ENCODE measurements around the gene CD59. TPM values are rescaled to one million over a fixed set of nuclear protein-coding genes. Genes with fewer than 3 reads are reported as not detected.
"Not testable (repeated sequence)": the region's sequence is repeated elsewhere in the genome, so short reads cannot be mapped to it uniquely, and the experiment has no call there.

The CD59 gene
- polyA plus RNA-seq, 1 experiment = 1,182 TPM

DNA sequence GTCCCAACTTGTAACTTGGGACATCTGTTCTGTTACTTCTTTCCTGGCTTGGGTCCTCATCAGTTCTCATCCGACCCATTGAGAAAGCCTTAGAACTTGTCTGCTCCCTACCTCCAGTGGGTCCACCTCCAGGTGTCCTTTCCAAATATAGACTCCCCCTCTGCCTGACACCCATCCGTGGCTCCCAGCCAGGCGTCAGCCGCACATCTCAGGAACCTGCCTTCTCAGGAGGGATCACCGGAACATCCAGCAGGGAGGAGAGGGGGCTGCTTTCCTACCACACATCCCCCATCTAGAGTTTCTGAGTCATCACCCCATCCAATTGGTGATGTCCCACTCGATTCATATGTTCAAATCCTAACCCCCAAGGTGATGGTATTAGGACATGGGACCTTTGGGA lies 72.1 kb downstream of the CD59 start:
- no peak overlapping the region for H3K4me3 ChIP-seq (ENCODE audit: low read depth, low read length)
- no peaks in the 10 kb centered on the region for H3K27me3 ChIP-seq (ENCODE audit: control insufficient read depth, insufficient read depth, low read length)
- POLR2A ChIA-PET = no interaction called here
- H3K27ac ChIP-seq (ENCODE audit: low read depth, low read length) = no peak overlapping the region
- DNase-seq (ENCODE audit: low read depth, low spot score) = no peak
- H3K9me3 ChIP-seq (ENCODE audit: control insufficient read depth, insufficient read depth, low read length) = no peaks in the 10 kb centered on the region; the same call in 1 of the 2 replicates
- TF ChIP-seq, protein P1, sequence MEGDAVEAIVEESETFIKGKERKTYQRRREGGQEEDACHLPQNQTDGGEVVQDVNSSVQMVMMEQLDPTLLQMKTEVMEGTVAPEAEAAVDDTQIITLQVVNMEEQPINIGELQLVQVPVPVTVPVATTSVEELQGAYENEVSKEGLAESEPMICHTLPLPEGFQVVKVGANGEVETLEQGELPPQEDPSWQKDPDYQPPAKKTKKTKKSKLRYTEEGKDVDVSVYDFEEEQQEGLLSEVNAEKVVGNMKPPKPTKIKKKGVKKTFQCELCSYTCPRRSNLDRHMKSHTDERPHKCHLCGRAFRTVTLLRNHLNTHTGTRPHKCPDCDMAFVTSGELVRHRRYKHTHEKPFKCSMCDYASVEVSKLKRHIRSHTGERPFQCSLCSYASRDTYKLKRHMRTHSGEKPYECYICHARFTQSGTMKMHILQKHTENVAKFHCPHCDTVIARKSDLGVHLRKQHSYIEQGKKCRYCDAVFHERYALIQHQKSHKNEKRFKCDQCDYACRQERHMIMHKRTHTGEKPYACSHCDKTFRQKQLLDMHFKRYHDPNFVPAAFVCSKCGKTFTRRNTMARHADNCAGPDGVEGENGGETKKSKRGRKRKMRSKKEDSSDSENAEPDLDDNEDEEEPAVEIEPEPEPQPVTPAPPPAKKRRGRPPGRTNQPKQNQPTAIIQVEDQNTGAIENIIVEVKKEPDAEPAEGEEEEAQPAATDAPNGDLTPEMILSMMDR (IDR thresholded peaks at IDR 0.05; ENCODE audit: low read depth, low read length) = no peak
- CTCF ChIA-PET = no interaction called here

DNA sequence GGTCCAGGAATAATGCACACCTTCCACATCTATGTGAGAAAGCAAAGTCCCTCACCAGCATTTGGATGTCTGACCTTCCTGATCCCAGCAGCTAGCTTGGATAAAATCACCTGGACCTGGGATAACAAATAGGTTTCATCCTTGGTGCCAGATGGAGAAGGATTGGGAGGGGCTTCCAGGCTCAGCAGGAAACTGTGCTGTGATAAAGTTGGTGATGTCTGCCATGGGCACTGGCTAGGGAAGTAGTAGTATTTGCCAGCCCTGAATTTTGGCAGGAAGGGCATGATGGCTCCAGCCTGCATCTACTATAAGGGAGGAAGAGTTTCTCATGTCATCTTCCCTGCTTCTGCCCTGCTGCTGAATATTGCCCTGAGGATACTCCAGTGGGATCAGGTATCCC lies 73.1 kb downstream of the CD59 start:
- Histone ChIP-seq H3K27ac (ENCODE audit: low read depth, low read length) (no peak overlapping the region), H3K9me3 (ENCODE audit: control insufficient read depth, insufficient read depth, low read length) (no peaks in the 10 kb centered on the region; the same call in 1 of the 2 replicates), H3K27me3 (ENCODE audit: control insufficient read depth, insufficient read depth, low read length) (no peaks in the 10 kb centered on the region), H3K4me3 (ENCODE audit: low read depth, low read length) (no peak overlapping the region)
- TF ChIP-seq, protein P1 (IDR thresholded peaks at IDR 0.05; ENCODE audit: low read depth, low read length) = no peak
- POLR2A ChIA-PET = no interaction called here
- DNase-seq (ENCODE audit: low read depth, low spot score) = no peak
- CTCF ChIA-PET = no interaction called here

DNA sequence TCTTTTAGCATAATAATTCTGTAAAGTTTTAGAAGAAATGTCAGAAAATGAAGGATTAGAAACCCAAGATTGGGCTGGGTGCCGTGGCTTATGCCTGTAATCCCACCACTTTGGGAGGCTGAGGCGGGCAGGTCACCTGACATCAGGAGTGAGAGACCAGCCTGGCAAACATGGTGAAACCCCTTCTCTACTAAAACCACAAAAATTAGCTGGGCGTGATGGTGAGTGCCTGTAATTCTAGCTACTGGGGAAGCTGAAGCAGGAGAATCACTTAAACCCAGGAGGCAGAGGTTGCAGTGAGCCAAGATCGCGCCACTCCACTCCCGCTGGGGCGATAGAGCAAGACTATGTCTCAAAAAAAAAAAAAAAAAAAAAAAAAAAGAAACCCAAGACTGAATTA lies 74.7 kb downstream of the CD59 start:
- H3K9me3 ChIP-seq (ENCODE audit: control insufficient read depth, insufficient read depth, low read length); DNase-seq (ENCODE audit: low read depth, low spot score); H3K27me3 ChIP-seq (ENCODE audit: control insufficient read depth, insufficient read depth, low read length); CTCF ChIA-PET; POLR2A ChIA-PET; H3K4me3 ChIP-seq (ENCODE audit: low read depth, low read length); H3K27ac ChIP-seq (ENCODE audit: low read depth, low read length): not testable (repeated sequence)

DNA sequence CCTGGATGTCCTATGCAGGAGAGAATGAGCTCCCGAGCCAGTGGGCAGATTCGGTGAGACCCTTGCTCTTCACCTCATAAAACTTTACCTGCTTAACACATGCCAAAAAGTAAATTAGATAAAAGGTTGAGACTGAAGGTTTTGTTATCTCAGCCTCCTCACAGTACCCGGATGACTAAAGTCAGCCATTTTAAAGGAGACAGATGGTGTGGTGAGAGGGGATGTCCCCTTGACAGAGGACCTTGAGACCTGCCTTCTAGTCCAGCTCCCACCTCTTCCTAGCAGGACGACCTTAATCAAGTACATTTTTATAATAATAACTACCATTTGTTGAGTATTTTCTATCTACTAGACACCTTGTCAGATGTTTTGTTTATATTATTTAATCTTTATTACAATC lies 75.3 kb downstream of the CD59 start:
- DNase-seq (ENCODE audit: low read depth, low spot score) = no peak
- TF ChIP-seq, protein P1 (IDR thresholded peaks at IDR 0.05; ENCODE audit: low read depth, low read length) = no peak
- Histone ChIP-seq H3K27ac (ENCODE audit: low read depth, low read length) (no peak overlapping the region), H3K27me3 (ENCODE audit: control insufficient read depth, insufficient read depth, low read length) (no peaks in the 10 kb centered on the region), H3K9me3 (ENCODE audit: control insufficient read depth, insufficient read depth, low read length) (no peaks in the 10 kb centered on the region), H3K4me3 (ENCODE audit: low read depth, low read length) (no peak overlapping the region)
- ChIA-PET CTCF (no interaction called here), POLR2A (no interaction called here)

DNA sequence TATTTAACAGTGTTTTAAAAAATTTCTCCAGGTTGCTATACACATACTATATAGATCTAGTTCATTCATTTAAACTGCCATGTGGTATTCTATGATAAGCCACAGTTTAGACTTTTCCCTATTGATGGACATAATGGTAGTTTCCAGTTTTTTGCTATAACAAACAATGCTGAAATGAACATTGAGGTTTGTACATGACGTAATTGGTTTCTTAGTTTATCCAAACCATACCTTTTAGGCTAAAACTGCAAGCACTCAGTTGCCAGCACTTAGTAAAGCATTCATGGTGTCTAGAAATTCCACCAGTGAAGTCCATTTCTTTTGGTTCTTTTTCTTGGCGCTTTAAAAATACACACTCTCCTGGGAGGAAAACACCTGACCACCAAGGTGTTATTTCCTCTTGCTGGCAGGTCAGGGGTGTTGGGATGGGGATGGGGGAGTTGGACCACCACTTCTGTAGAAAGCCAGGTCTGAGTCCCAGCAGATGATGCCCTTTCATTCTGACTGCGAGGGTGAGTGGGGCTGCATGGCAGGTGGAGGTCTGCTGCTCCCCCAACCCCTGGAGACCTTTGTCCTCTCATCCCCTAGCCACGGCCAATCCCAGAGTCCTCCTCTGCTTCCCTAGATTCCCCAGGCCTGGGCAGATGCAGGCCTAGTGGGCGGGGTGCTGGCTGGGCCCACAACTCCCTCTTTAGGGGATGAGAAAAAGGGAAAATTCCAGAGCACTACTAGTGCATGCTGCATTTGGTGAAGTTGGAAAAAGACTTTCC lies 76.7 kb downstream of the CD59 start:
- Histone ChIP-seq H3K9me3 (ENCODE audit: control insufficient read depth, insufficient read depth, low read length) (no peaks in the 10 kb centered on the region), H3K4me3 (ENCODE audit: low read depth, low read length) (no peak overlapping the region), H3K27me3 (ENCODE audit: control insufficient read depth, insufficient read depth, low read length) (no peaks in the 10 kb centered on the region), H3K27ac (ENCODE audit: low read depth, low read length) (no peak overlapping the region)
- POLR2A ChIA-PET = no interaction called here
- CTCF ChIA-PET = no interaction called here
- TF ChIP-seq, protein P1 (IDR thresholded peaks at IDR 0.05; ENCODE audit: low read depth, low read length) = no peak
- DNase-seq (ENCODE audit: low read depth, low spot score) = no peak

Measured in AG04450 (cell line).